Gastroesophageal sphincter (tissue), 3 donors: ENCODE results near the gene PTPRN2.

Source experiments
- POLR2A ChIP-seq, 2 donors: fragments of 450-650 bp; IDR thresholded peaks; one replicate each; pipeline ENCODE4 v1.6.1; 2017; ENCODE audit warnings: antibody characterized with exemption in 2 of 2, mild to moderate bottlenecking in 2 of 2, moderate library complexity in 1 of 2
- POLR2AphosphoS5 ChIP-seq: sonication (generic); formaldehyde crosslinking; IDR thresholded peaks from one replicate; pipeline ENCODE4 v1.6.1; 2017; ENCODE audit warnings: antibody characterized with exemption
- TF ChIP-seq, protein P1 (sequence below), 4 experiments: fragments of 200-600 bp in 2 of 4; fragments of 450-650 bp in 2 of 4; sonication (generic) in 1 of 4; IDR thresholded peaks; one replicate each; pipeline ENCODE4 v1.5.1; 2017 to 2019; ENCODE audit warnings: antibody characterized with exemption in 4 of 4, mild to moderate bottlenecking in 2 of 4, moderate library complexity in 2 of 4

DNA sequence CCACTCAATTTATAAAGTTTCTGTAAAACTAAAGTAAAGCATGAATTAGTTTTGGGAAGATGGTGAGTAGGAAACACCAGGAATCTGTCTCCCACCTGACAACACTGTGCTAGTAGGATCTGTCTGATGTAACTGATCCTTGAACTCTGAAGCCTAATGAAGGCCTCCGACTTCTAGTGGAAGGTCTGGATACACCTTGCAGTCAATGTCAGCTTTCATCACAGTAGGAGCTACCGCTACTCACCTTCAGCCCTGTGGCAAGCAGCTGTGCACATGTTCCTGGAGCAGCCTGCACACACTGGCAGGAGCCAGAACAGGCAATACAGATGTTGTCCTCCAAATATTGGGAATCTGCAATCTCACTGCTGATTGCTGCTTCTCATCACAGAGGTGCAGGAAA lies 471.4 kb downstream of the PTPRN2 start:
- TF ChIP-seq, protein P1, sequence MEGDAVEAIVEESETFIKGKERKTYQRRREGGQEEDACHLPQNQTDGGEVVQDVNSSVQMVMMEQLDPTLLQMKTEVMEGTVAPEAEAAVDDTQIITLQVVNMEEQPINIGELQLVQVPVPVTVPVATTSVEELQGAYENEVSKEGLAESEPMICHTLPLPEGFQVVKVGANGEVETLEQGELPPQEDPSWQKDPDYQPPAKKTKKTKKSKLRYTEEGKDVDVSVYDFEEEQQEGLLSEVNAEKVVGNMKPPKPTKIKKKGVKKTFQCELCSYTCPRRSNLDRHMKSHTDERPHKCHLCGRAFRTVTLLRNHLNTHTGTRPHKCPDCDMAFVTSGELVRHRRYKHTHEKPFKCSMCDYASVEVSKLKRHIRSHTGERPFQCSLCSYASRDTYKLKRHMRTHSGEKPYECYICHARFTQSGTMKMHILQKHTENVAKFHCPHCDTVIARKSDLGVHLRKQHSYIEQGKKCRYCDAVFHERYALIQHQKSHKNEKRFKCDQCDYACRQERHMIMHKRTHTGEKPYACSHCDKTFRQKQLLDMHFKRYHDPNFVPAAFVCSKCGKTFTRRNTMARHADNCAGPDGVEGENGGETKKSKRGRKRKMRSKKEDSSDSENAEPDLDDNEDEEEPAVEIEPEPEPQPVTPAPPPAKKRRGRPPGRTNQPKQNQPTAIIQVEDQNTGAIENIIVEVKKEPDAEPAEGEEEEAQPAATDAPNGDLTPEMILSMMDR (IDR thresholded peaks at IDR 0.05) = no peak
- no peak for TF ChIP-seq POLR2A (IDR thresholded peaks at IDR 0.05)
- no peak for TF ChIP-seq POLR2AphosphoS5
